IMR-90 (cell line): Measurements from ENCODE around the gene PLXNA3. TPM values are rescaled to one million over a fixed set of nuclear protein-coding genes. Genes with fewer than 3 reads are reported as not detected.

Source experiments
- ATAC-seq: fragments of 200-7000 bp; cut with Tn5 transposase; 2 replicates; pipeline ENCODE4 v1.9.1; 2020; ENCODE audit warnings: low read depth, mild to moderate bottlenecking, moderate library complexity
- BruUV-seq: library from RNA; stranded (reverse); fragments of 400-500 nt; replicated peaks from 2 replicates; lab custom pipeline; 2021; lab: Mats Ljungman, UMichigan
- CTCF ChIA-PET: fragments of 300-600 bp; formaldehyde crosslinking; extraction: SDS; loops from one replicate; lab custom pipeline; 2021; ENCODE audit warnings: antibody characterized with exemption; lab: Yijun Ruan, JAX
- POLR2A ChIA-PET: fragments of 300-600 bp; sonication (Branson Sonifier 250); formaldehyde crosslinking; loops from one replicate; lab custom pipeline; 2022; ENCODE audit warnings: antibody characterized with exemption; ENCODE audit not compliant: unreplicated experiment; lab: Charles Lee
- DNase-seq: peaks from one replicate; pipeline ENCODE4 v3.0.0; 2013
- H2AFZ ChIP-seq: replicated peaks from 2 replicates; pipeline ENCODE3; 2013; ENCODE audit warnings: low read length, mild to moderate bottlenecking; ENCODE audit not compliant: poor library complexity
- H2AK5ac ChIP-seq: 2 replicates; pipeline ENCODE4 v1.6.1; 2013; ENCODE audit warnings: low read depth, low read length, inconsistent platforms
- H2AK9ac ChIP-seq: replicated peaks from 2 replicates; pipeline ENCODE3; 2013; ENCODE audit warnings: mild to moderate bottlenecking, low read depth, low read length, moderate library complexity; ENCODE audit not compliant: poor library complexity
- H2BK120ac ChIP-seq: 2 replicates; pipeline ENCODE4 v1.6.1; 2013; ENCODE audit warnings: low read depth, low read length, inconsistent platforms
- H2BK15ac ChIP-seq: 3 replicates; pipeline ENCODE4 v1.6.1; 2013; ENCODE audit warnings: low read depth, low read length, inconsistent platforms
- H2BK20ac ChIP-seq: 2 replicates; pipeline ENCODE4 v1.6.1; 2013; ENCODE audit warnings: low read depth, mild to moderate bottlenecking, inconsistent platforms, low read length, moderate library complexity
- H2BK5ac ChIP-seq: 2 replicates; pipeline ENCODE4 v1.6.1; 2013; ENCODE audit warnings: mild to moderate bottlenecking, low read depth, low read length, inconsistent platforms; ENCODE audit not compliant: poor library complexity, severe bottlenecking
- H3K14ac ChIP-seq: replicated peaks from 2 replicates; pipeline ENCODE4 v1.6.1; 2013; ENCODE audit warnings: low read depth, low read length, inconsistent platforms
- H3K18ac ChIP-seq: 2 replicates; pipeline ENCODE4 v1.6.1; 2013; ENCODE audit warnings: low read depth, low read length, control low read depth
- H3K23ac ChIP-seq: 2 replicates; pipeline ENCODE4 v1.6.1; 2013; ENCODE audit warnings: low read depth, low read length, inconsistent platforms
- H3K27ac ChIP-seq: 2 replicates; pipeline ENCODE4 v1.5.1; 2013; ENCODE audit warnings: mild to moderate bottlenecking, control low read depth, low read length; ENCODE audit not compliant: insufficient read depth
- H3K27me3 ChIP-seq: 2 replicates; pipeline ENCODE4 v1.6.1; 2013; ENCODE audit warnings: low read length; ENCODE audit not compliant: control insufficient read depth, insufficient read depth
- H3K36me3 ChIP-seq: 2 replicates; pipeline ENCODE4 v1.6.1; 2013; ENCODE audit warnings: low read length, mixed read lengths; ENCODE audit not compliant: control insufficient read depth, insufficient read depth
- H3K4ac ChIP-seq: 2 replicates; pipeline ENCODE4 v1.6.1; 2013; ENCODE audit warnings: low read depth, low read length, inconsistent platforms
- H3K4me1 ChIP-seq: 2 replicates; pipeline ENCODE4 v1.6.1; 2013; ENCODE audit warnings: low read length, mixed read lengths; ENCODE audit not compliant: control insufficient read depth, insufficient read depth
- H3K4me2 ChIP-seq: 2 replicates; pipeline ENCODE4 v1.6.1; 2013; ENCODE audit warnings: low read depth, mild to moderate bottlenecking, control low read depth, low read length, moderate library complexity
- H3K4me3 ChIP-seq: 2 replicates; pipeline ENCODE4 v1.5.1; 2013; ENCODE audit warnings: low read depth, mild to moderate bottlenecking, control low read depth, low read length, moderate library complexity; ENCODE audit not compliant: insufficient read depth
- H3K56ac ChIP-seq: 2 replicates; pipeline ENCODE4 v1.6.1; 2013; ENCODE audit warnings: low read length, inconsistent platforms; ENCODE audit not compliant: insufficient read depth; ENCODE audit errors: extremely low read depth
- H3K79me1 ChIP-seq, 2 experiments: 2 replicates each; pipeline ENCODE4 v1.6.1; 2013; ENCODE audit warnings: low read length in 2 of 2, inconsistent platforms in 1 of 2, low read depth in 1 of 2
- H3K9ac ChIP-seq: 2 replicates; pipeline ENCODE4 v1.6.1; 2013; ENCODE audit warnings: low read depth, low read length, control low read depth
- H3K9me1 ChIP-seq: 2 replicates; pipeline ENCODE4 v1.6.1; 2013; ENCODE audit warnings: low read length, inconsistent platforms; ENCODE audit not compliant: insufficient read depth
- H3K9me3 ChIP-seq: 2 replicates; pipeline ENCODE4 v1.6.1; 2013; ENCODE audit warnings: low read length; ENCODE audit not compliant: control insufficient read depth, insufficient read depth
- H4K20me1 ChIP-seq: 2 replicates; pipeline ENCODE4 v1.6.1; 2013; ENCODE audit warnings: low read length, inconsistent platforms; ENCODE audit not compliant: insufficient read depth
- H4K5ac ChIP-seq: 2 replicates; pipeline ENCODE4 v1.6.1; 2013; ENCODE audit warnings: mild to moderate bottlenecking, low read depth, low read length, control low read depth
- H4K8ac ChIP-seq, 2 experiments: 2 replicates each; pipeline ENCODE4 v1.6.1; 2013; ENCODE audit warnings: low read depth in 2 of 2, low read length in 2 of 2, control low read depth in 1 of 2, inconsistent platforms in 1 of 2
- H4K91ac ChIP-seq: 2 replicates; pipeline ENCODE4 v1.6.1; 2013; ENCODE audit warnings: low read depth, low read length, inconsistent platforms; ENCODE audit not compliant: insufficient read depth
- MAZ ChIP-seq: IDR thresholded peaks from 2 replicates; pipeline ENCODE4 v1.6.1; 2012; ENCODE audit warnings: low read depth, mild to moderate bottlenecking, low read length, improper control_type of control experiment, moderate library complexity, borderline replicate concordance
- RCOR1 ChIP-seq: IDR thresholded peaks from 2 replicates; pipeline ENCODE4 v1.6.1; 2012; ENCODE audit warnings: mild to moderate bottlenecking, low read length, improper control_type of control experiment; ENCODE audit not compliant: insufficient replicate concordance
- WGBS, 2 experiments: methylation state at CpG; one replicate each; pipeline versions ENCODE4 v1.1.5 to v1.1.7; 2013; ENCODE audit warnings: missing lambda C conversion rate in 2 of 2; ENCODE audit not compliant: insufficient read length in 1 of 2; ENCODE audit errors: extremely low coverage in 2 of 2; 5-methylcytosine and 5-hydroxymethylcytosine counted together
- dilution Hi-C: fragments of 300-500 bp; cut with HindIII; formaldehyde crosslinking; loops from one replicate; pipeline ENCODE4 v1.14.3; 2018; ENCODE audit warnings: low sequenced_read_pairs; ENCODE audit not compliant: unreplicated experiment
- in situ Hi-C: fragments of 300-500 bp; cut with MboI; formaldehyde crosslinking; loops from 3 replicates; pipeline ENCODE4 v1.14.3; 2019; ENCODE audit warnings: low sequenced_read_pairs, inconsistent platforms, mixed read lengths
- intact Hi-C: fragments of 100-400 bp; cut with micrococcal nuclease; formaldehyde crosslinking; loops from 2 replicates; pipeline ENCODE4 v1.10.0; 2022
- polyA plus RNA-seq, 3 experiments: library from polyadenylated mRNA; depleted of rRNA; stranded (reverse); fragments of >200 nt; gene quantifications; 2 replicates each; pipeline ENCODE4 v1.2.3, GENCODE V29; 2012; ENCODE audit warnings: low replicate concordance in 1 of 3
- total RNA-seq: library from RNA; depleted of rRNA; stranded (reverse); fragments of >200 nt; gene quantifications from 2 replicates; pipeline ENCODE4 v1.2.3, GENCODE V29; 2012
- TF ChIP-seq, protein P1 (sequence below): fragments of 150-350 bp; IDR thresholded peaks from 2 replicates; pipeline ENCODE4 v1.6.1; 2016; ENCODE audit warnings: low read depth, mild to moderate bottlenecking, low read length, moderate library complexity, borderline replicate concordance

Gene PLXNA3
- total and polyA plus RNA-seq, 2 of the 4 experiments (the other 2 are of a cell fraction), result 4.3 to 111 TPM

DNA sequence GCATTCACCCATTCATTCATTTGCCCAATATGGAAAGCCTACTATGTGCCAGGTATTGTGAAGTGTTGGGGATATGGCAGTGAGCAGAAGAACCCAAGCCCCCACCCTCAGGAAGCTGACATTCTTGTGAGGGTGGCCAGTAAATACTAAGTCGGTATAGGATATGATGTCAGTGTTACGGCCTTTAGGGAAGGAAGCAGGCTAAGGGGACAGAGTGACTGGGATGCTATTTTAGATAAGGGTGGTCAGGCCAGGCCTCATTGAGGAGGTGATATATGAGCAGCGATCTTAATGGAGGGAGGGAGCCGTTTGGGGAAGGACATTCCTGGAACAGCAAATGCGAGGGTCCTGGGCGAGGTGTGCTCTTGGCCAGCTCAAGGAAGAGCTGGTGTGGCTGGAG lies 27.6 kb upstream of the PLXNA3 start:
- CTCF ChIA-PET, result no interaction called here

More for the DNA sequence above, 27.6 kb upstream of the PLXNA3 start:
- Histone ChIP-seq H3K56ac (no peak overlapping the region), H2BK120ac (no peak overlapping the region), H3K9ac (no peak overlapping the region; the same call in 1 of the 2 replicates), H3K18ac (no peak overlapping the region), H4K91ac (no peak overlapping the region), H3K4me3 (no peak overlapping the region), H2AFZ (no peak overlapping the region), H3K27ac (no peak overlapping the region), H2BK15ac (no peak overlapping the region), H3K9me1 (peaks cover 3% of the 10 kb centered on the region; the same call in 1 of the 2 replicates), H4K5ac (no peak overlapping the region), H2BK20ac (no peak overlapping the region), H3K27me3 (no peaks in the 10 kb centered on the region), H3K23ac (no peak overlapping the region), H4K8ac (no peak overlapping the region), H3K79me1 (peaks cover 7 to 22% of the 10 kb centered on the region in 2 experiments), H4K20me1 (peaks cover 7% of the 10 kb centered on the region), H3K14ac (no peak overlapping the region), H3K4ac (no peak overlapping the region), H2AK9ac (no peak overlapping the region), H3K4me1 (peaks cover 2% of the 10 kb centered on the region; the same call in 1 of the 2 replicates), H3K4me2 (no peak overlapping the region), H2BK5ac (no peak overlapping the region), H3K36me3 (peaks cover 27% of the 10 kb centered on the region; the same call in 1 of the 2 replicates), H2AK5ac (no peak overlapping the region), H3K9me3 (no peaks in the 10 kb centered on the region)
- no TSS peak for BruUV-seq
- ATAC-seq, result no peak
- intact Hi-C loops (no loop called here), in situ Hi-C loops (no loop called here), dilution Hi-C loops (no loop called here)
- no peak for DNase-seq
- TF ChIP-seq MAZ (no peak), RCOR1 (no peak)
- TF ChIP-seq, protein P1, sequence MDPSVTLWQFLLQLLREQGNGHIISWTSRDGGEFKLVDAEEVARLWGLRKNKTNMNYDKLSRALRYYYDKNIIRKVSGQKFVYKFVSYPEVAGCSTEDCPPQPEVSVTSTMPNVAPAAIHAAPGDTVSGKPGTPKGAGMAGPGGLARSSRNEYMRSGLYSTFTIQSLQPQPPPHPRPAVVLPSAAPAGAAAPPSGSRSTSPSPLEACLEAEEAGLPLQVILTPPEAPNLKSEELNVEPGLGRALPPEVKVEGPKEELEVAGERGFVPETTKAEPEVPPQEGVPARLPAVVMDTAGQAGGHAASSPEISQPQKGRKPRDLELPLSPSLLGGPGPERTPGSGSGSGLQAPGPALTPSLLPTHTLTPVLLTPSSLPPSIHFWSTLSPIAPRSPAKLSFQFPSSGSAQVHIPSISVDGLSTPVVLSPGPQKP, result no peak
- WGBS, 2 experiments, result 80% methylated on average over 6 of the region's 6 CpGs; no CpG with 5 or more reads in 1 of the 2 experiments
- POLR2A ChIA-PET, result no interaction called here
